Activated CD8-positive, alpha-beta memory T cell treated with anti-CD3 and anti-CD28 coated beads for 1 hour (primary cell): Measurements from ENCODE around the gene EPHA10.
"Not testable (repeated sequence)": the region's sequence is repeated elsewhere in the genome, so short reads cannot be mapped to it uniquely, and the experiment has no call there.

Source experiments
- DNase-seq, 2 donors: peaks; one replicate each; pipeline ENCODE4 v3.0.0-alpha.2; 2020; ENCODE audit warnings: low read depth in 1 of 2; ENCODE audit errors: extremely low read depth in 1 of 2

The EPHA10 gene

DNA sequence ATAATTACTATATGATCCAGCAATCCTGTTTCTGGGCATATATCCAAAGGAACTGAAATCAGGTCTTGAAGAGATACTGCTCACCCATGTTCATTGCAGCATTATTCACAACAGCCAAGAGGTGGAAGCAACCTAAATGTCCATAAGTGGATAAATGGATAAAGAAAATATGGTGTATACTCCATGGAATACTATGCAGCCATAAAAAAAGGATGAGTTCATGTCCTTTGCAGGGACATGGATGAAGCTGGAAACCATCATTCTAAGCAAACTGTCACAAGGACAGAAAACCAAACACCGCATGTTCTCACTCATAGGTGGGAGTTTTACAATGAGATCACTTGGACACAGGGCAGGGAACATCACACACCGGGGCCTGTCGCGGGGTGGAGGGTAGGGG lies 26.3 kb downstream of the EPHA10 start:
- not testable (repeated sequence) for DNase-seq

DNA sequence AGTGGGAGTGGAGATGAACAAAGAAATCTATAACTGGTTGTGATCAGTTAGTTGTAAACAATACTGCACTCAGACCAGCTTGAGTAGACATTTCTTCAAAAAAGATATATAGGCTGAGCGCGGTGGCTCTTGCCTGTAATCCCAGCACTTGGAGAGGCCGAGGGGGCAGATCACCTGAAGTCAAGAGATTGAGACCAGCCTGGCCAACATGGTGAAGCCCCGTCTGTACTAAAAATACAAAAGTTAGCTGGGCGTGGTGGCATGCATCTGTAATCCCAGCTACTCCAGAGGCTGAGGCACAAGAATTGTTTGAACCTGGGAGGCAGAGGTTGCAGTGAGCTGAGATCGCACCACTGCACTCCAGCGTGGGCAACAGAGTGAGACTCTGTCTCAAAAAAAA lies 26.9 kb downstream of the EPHA10 start:
- DNase-seq, result not testable (repeated sequence)

DNA sequence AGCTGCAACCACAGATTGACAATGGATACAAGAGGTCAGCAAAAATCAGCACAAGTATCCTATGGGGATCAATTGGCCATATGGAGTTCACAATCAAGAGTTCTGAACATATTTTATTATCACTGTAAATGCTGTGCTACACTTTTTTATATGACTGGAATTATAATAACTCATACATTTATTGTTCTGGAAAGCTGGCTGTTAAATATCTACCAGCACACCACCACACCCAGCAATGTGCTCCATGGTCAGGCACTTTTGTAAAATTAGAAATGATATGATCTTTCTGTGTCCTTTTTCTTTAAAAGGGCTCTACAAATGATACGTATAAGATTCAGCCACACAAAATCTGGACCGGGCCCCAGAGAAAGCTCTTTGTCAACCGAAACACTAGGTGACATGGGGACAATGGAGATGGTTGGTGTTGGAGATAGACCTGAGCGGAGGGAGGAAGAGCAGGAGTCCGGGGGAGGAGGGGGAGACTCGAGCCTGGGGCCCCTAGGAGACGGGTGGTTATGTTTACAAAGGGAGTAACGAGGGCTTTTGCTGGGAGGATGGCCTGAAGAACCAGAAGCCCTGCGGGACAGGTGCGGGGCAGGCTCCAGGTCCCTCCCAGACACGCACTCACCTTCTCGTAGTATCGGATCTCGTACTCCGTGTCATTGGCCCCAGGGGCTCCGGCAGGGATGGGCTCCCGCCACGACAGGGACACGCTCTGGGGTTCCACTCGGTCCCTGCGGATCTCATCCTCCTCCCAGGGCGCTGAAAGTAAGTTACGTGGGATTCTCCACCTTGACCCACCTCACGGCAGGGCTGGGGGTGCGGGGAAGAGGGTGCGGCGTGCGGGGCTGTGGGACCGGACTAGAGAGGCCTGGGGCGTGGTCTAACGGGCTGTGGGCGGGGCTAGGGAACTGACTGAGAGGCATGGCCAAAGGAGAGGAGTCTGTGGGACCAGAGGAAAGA lies 30.0 kb downstream of the EPHA10 start:
- no peak for DNase-seq

DNA sequence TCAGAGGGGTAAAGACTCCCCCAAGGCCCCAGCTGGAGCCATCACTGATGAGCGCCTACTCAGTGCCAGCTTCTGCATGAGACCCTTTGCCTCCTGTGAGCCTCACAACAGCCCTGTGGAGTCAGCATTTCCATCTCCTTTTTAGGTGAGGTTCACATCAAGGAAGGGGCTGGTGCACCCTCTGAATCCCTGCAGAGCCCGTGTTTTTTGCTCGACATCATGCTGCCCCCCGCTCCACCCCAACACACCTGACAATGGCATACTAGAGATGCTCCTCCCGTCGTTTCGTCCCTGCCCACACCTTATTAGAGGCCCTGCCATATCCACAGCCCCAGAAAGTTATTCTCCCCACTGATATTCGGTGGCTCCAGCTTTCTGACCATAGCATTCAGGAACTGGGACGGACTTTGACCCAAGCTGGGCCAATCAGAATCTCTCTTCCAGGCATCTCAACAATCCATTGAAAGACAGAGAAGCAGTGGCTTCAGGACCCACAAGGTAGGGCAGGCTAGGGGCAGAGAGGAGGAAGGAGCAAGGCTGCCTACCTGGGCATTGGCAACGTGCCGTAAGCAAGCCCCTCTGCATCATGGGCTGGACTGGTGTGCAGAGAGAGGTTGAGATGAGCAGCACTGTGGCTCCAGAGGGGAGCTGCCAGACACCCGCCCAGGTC lies 32.7 kb downstream of the EPHA10 start:
- DNase-seq, result no peak

DNA sequence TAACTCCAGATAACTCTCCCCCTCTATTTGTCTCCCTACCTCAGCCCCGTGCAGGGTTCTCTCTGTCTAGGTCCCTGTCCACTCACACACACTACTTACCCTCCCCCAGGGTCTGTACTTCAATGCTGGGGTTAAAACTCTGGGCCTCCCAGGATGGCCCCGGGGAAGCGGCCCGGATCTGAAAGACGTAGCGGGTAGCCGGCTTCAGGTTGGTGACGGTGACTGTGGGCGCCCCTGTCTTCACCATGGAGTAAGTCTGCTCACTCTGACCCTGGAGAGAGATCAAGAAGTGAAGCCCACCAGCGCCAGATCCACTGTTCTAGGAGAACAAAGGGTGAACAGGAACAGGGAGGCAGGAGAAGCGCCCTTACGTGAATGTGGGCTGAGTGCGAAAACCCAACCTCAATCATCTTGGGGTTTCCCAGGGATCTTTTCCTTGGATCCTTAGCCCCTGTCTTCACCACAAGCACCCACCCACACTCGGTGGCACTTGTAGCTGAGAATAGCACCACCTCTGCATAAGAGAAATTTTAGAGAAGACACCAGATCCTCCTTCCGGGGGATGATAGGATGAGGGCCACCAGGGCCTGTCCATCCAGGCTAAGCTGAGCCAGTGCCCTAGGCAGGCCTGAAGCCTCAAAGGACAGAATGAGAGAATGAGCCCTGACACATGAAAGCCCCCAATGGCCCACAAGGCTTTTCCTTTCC lies 33.5 kb downstream of the EPHA10 start:
- DNase-seq, result no peak

DNA sequence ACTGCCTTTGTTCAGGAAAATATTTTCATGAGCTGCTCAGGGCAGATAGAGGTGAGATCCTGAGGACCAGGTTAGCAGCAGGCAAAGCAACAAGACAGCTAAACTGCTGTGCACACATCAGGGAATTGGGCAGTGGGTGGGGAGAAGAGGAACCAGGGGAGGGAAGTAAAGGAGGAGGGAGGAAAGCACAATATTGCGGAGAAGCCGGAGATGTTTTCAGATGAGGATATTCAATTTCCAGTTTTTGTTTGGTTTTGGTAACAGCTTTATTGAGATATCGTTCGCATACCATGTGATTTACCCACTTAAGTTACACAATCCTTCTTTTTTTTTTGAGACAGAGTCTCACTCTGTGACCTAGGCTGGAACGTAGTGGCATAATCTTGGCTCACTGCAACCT lies 34.5 kb downstream of the EPHA10 start:
- DNase-seq, result no peak

DNA sequence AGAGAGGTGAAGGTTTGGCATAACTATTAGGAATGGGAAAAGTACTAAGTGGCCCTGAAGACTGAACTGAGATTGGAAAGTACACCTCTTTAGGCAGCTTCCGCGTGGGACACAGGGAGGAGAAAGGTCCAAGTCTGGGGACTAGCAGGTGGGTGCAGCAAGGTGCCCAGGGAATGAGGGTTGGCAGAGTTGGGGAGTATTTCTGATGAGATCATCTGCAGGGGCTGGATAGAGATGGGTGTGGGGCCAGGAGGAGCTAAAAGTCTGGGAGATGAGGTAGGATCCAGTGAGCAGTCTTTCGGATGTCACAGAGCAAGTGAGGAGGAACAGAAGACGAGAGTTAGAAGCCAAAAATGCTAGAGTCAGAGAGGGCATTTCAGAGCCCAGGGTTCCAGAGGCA lies 36.5 kb downstream of the EPHA10 start:
- DNase-seq, result no peak

DNA sequence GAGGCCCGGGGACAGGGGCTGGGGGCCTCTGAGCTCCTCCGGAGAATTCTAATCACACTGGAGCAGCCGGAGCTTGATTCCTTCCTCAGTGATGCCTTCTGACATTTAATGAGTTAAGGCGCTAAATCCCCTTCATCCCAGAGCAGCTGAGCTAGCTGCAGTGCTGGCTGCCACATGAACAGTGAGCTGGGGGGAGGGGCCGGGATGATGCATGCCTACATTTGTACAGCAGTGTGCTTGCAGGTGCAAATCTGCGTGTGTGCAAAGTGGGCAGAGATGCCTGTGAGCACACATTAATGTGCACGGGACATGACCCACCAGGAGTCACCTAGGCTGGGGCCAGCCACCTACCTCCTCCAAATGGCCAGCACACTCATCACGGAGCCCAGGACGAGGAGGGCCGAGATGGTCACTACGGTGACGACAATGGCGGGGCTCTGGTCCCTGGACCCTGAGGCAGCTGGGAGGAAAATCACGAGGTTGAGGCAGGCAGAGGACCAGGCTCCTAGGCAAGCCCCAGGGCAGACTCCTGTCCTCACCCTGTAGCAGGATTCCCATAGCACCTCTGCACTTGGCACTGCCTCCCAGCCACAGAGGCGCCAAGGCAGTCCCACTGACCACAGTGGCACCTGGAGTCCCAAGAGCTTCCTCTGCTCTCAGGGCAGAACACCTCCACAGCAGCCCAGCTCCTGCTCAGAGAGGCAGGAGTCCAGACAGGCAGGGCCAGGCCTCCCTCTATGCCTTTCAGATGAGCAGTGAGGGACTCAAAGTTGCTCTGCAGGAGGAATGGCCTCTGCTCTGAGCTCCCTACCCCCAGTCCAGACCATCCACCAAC lies 38.0 kb downstream of the EPHA10 start:
- DNase-seq, result no peak

DNA sequence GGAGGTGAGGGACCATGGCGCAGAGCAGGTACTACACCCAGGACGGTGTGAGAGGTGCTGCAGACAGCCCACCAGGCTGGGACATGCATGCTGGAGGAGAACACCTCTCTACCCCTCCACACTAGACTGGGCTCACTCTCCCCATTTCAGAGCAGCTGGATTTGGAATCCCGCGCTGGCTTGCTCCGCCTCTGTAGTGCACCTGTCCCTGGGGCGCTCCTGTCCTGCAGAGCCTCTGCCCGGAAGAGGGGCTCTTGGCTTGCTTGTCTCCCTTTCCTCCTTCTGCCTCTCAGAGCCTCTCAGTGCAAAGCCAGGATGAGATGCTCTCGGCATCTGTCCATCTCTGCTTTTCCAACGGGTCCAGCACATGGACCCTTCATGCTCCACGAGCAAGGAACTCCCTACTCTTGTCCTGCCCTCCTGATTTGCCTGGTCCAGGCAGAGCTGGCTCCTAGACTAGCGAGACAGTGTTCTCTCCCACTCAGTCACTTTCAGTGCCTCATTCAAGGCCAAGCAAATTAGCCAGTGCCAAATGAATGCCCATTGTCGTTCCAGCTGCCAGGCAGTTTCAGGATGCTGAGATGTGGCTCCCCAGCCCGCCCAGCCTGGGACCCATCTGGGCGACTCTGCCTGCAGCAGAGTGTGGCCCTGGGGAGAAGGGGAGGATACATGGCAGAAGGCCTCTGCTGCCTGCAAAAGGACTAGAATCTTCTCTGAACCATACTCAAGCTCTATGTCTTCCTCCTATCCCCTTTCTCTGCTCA lies 38.9 kb downstream of the EPHA10 start:
- DNase-seq, result no peak

DNA sequence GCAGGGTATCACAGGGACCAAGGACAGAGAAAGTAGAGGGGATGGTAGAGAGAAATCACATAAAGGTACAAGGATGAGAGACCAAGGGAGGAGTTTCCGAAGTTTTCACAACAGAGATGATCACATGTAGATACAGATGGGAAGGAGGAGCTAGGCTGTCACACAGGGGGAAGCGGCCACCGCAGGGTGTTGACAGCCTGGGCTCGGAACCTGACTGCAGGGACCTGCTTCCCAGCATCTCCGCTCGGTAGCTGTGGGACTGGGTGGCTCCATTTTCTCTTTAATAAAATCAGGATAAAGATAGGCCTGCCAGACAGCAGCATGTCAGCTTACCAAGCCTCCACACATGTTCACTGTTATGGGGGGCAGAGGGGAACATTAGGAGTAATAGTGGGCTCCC lies 40.3 kb downstream of the EPHA10 start:
- DNase-seq, result no peak

DNA sequence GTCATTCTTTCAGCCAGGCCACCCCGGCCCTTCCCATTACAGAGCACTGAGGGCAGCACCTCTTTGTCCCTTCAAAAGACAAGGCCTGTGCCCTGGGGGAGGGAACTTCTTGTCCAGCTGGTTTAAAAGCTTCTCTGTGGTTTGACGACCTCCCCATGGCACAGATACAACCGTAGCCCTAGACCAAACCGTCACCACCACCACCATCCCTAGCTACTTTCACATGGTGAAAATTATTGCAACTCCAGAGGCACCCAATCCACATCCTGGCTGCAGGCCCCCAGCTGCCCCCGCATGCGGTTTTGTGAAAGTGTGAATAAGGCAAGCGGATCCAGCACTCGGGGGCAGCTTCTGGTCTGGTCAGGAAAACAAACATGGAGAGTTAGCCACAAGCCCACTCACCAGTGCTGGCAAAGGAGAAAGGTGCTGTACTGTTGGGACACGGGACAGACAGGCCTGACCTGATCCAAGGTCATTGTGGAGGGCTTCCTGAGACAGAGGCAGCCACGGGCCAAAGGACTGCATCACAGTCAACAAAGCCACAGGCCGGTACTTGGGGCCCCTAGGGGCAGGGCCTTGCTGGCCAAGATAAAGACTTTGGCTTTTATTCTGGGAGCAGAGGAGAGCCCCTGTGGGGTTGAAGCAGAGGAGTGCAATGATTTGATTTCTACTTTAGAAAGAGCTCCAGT lies 41.4 kb downstream of the EPHA10 start:
- DNase-seq, result no peak

DNA sequence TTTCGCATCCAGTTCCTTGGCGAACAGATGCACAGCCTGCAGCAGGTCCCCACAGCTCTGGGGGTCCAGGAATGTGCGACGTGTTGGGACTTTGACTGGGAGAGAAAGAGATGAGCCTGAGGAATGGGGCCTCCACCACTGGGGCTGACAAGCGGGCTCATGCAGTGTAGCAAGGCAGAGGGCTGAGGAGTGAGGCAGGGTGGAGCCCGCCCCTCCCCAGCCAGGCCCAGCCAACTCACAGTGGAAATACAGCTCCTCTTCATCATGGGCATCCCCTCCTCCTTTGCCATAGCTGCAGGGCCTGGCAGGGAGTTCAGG lies 41.9 kb downstream of the EPHA10 start:
- no peak for DNase-seq

DNA sequence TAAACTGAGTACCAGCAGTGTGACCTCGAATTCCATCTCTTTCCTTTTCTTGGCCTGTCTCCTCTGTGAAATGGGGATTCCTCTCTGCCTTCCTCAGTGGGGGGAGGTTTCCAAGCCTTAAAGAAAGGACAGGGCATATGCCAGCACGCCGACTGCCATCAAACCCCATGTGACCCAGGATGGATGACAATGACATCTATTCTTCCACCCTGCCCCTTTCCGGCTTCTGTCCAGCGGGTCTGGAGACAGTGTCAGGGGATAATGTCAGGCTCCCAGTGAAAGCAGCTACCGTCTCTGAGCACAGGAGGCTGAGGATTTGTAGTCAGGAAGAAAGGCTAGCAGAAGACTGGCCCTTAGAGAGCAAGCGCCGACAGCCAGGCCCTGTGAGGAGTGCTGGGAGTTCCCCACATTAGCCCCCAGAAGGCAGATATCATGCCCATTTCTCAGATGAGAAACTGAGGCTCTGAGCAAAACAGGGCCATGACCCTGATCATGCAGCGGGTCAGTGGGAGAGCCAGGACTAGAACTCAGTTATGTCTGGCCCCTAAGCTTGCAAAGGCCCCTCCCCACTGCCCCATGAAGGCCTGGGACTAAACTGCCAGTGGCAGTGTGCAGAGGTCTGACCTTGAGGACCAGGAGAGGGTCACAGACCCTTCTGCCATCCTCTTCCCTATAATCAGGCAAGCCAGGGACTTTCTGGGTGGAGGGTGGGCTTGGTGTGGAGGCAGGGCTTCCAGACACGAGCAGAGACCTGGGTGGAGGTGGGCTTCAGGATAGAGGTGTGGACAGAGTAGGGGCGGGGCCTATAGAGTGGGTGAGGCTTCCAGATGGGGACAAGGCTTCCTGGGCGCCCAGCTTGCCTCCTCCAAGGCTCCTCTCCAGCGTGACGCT lies 42.5 kb downstream of the EPHA10 start:
- no peak for DNase-seq

DNA sequence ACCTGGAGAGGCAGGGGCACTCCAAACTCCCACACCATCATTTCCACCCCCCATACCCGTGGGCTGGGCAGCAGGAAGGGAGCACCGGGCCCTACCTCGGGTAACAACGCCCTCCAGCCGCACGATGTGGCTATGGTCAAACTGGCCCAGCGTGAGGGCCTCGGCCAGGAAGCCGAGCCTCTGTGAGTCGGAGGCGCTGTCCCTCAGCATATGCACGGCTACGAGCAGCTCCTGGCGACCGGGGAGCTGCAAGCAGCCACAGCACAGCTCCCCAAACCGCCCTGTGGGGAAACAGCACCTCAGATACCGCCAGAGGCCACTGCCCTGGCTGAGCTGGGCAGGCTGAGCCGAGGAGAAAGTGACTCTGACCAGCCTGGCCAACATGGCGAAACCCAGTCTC lies 43.4 kb downstream of the EPHA10 start:
- DNase-seq, result no peak

DNA sequence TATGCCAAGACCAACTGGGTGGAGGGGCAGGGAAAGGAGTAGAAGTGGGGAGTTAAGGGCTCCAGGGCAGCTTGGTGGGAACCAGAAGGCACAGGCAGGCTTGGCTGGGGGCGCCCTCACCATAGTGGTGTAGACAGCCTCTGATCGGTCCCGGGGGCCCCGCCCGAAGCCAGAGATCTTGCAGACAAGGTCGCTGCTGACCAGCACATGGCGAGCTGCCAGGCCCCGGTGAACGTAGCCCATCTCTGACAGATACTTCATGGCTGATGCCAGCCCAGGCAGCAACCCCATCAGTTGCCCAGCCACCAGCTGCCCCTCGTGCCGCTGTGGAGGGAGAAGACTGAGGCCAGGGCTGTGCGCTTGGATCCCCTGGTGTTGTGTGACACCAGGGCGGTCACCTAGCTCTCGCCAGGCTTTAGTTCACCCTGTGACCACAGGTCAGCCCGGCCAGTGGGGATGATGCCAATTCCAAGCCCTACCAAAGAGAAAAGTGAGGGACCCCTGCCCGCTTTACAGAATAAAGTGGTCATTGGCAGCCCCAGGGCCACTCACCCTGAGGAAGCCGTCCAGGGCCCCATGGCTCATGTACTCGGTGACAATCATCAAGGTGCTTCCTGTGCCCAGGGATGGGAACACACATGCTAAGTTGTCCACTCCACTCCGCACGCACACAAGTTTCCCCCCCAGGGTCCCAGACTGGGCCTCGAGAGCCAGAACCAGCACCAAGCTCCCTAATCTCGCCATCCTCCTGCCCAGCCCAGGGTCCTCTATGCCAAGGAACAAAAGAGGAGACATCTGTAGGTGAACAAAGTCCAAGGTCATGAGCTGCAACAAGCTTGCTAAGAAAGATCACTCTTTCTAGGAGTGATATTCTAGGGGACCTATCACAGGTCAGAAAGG lies 44.4 kb downstream of the EPHA10 start:
- no peak for DNase-seq

DNA sequence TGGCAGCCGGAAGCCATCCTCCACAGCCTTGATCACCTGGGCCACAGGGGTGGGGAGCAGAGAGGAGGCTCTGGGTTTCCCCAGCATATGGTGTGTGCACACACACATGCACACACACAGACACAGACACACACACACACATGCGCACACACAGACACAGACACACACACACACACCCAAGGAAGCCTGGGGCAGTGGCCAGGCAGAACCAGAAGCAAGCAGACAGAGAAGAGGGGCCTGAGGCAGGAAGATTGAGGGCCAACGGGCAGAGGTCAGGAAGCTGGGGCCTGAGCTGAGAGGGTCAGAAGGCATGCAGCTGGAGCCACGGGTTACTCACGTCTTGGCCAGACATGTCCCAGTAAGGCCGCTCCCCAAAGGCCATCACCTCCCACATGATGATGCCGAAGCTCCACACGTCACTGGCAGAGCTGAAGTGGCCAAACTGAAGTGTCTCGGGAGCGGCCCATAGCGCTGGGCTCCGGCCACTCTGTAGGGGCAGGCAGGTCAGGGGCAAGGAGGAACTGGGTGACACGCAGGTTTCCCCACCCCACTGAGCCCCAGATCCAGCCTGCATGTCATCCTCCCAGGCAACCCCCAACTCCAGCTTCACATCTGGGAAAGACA lies 45.2 kb downstream of the EPHA10 start:
- DNase-seq, result no peak

DNA sequence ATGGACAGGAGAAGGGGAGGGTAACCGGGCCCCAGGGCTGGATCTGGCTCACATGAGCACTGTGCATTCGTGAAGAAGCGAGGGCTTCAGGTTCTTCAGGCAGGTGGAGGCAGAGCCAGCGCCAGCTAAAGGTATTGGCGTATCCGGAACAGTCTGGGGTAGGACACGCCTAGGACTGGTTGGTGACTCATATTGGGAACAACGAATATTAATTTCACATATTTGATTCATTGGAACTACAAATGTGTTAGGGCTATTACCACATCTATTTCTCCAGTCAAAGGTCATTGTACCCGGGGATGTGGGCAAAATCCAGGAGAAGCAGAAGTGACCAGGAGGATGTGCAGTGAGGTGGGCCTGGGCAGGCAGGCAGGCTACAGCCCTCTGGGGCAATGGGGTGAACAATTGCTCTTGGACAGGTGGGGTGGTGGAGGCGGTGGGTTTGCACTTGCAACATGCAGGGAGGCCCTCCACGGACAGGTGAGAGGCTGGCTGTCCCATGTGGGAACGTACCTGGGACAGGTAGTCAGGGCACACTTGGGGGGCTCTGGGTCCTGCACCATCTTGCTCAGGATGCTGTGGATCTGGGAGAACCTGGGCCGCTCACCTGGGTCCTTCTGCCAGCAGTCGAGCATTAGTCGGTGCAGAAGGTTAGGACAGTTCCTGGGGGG lies 45.9 kb downstream of the EPHA10 start:
- DNase-seq, result no peak
